GM23338 (cell line): ENCODE results near the gene TTC27. TPM values are rescaled to one million over a fixed set of nuclear protein-coding genes. Genes with fewer than 3 reads are reported as not detected.

ENCODE experiments used
- ATAC-seq: fragments of 200-7000 bp; cut with Tn5 transposase; 3 replicates; pipeline ENCODE4 v1.9.1; 2020
- DNase-seq: peaks from one replicate; pipeline ENCODE4 v3.0.0-alpha.2; 2015; ENCODE audit warnings: low spot score
- H2AFZ ChIP-seq: fragments of 200-600 bp; sonication (generic); 2 replicates; pipeline ENCODE4 v1.8.0; 2016; ENCODE audit warnings: antibody characterized with exemption, mild to moderate bottlenecking, moderate library complexity
- H3F3A ChIP-seq: fragments of 200-600 bp; sonication (generic); replicated peaks from 2 replicates; pipeline ENCODE4 v1.8.0; 2017; ENCODE audit warnings: antibody characterized with exemption, mixed run types, low read depth
- H3K27ac ChIP-seq: fragments of 200-600 bp; sonication (generic); 2 replicates; pipeline ENCODE4 v1.6.1; 2016; ENCODE audit warnings: low read depth
- H3K27me3 ChIP-seq: fragments of 200-600 bp; sonication (generic); 2 replicates; pipeline ENCODE4 v1.8.0; 2016; ENCODE audit warnings: mild to moderate bottlenecking, mixed run types, moderate library complexity; ENCODE audit not compliant: insufficient read depth
- H3K36me3 ChIP-seq: fragments of 200-600 bp; sonication (generic); 2 replicates; pipeline ENCODE4 v1.8.0; 2016; ENCODE audit warnings: mild to moderate bottlenecking; ENCODE audit not compliant: insufficient read depth
- H3K4me1 ChIP-seq: fragments of 200-600 bp; sonication (generic); 2 replicates; pipeline ENCODE4 v1.8.0; 2016; ENCODE audit warnings: mild to moderate bottlenecking, moderate library complexity; ENCODE audit not compliant: insufficient read depth
- H3K4me2 ChIP-seq: fragments of 200-600 bp; sonication (generic); 2 replicates; pipeline ENCODE4 v1.7.1; 2017; ENCODE audit warnings: mixed run types
- H3K4me3 ChIP-seq: fragments of 200-600 bp; sonication (generic); 2 replicates; pipeline ENCODE4 v1.6.1; 2016; ENCODE audit warnings: mixed run types
- H3K79me2 ChIP-seq: fragments of 200-600 bp; sonication (generic); replicated peaks from 2 replicates; pipeline ENCODE4 v1.8.0; 2017; ENCODE audit warnings: mild to moderate bottlenecking; ENCODE audit not compliant: insufficient read depth
- H3K9me2 ChIP-seq: fragments of 200-600 bp; sonication (generic); 2 replicates; pipeline ENCODE4 v1.8.0; 2017; ENCODE audit not compliant: insufficient read depth
- H4K20me1 ChIP-seq: fragments of 200-600 bp; sonication (generic); replicated peaks from 2 replicates; pipeline ENCODE4 v1.8.0; 2017; ENCODE audit warnings: mild to moderate bottlenecking; ENCODE audit not compliant: insufficient read depth
- H3K27ac Mint-ChIP-seq: 2 replicates; pipeline ENCODE4 v1.8.0; 2020; ENCODE audit warnings: inconsistent platforms, mild to moderate bottlenecking, moderate library complexity, mixed read lengths
- H3K27me3 Mint-ChIP-seq: 3 replicates; pipeline ENCODE4 v1.8.0; 2022; ENCODE audit warnings: low read depth, mild to moderate bottlenecking, moderate library complexity, mixed read lengths, inconsistent platforms; ENCODE audit not compliant: insufficient read depth, poor library complexity
- H3K36me3 Mint-ChIP-seq: 3 replicates; pipeline ENCODE4 v1.8.0; 2021; ENCODE audit warnings: low read depth, mild to moderate bottlenecking, inconsistent platforms, moderate library complexity, mixed read lengths
- H3K4me1 Mint-ChIP-seq: 3 replicates; pipeline ENCODE4 v1.8.0; 2020; ENCODE audit warnings: mild to moderate bottlenecking, inconsistent platforms, mixed read lengths
- H3K4me3 Mint-ChIP-seq: 3 replicates; pipeline ENCODE4 v1.8.0; 2021; ENCODE audit warnings: moderate library complexity, mild to moderate bottlenecking, inconsistent platforms, mixed read lengths
- H3K9me3 Mint-ChIP-seq: 3 replicates; pipeline ENCODE4 v1.8.0; 2020; ENCODE audit warnings: moderate library complexity, mild to moderate bottlenecking, inconsistent platforms, mixed read lengths
- CREB1 ChIP-seq: fragments of 250-450 bp; sonication (Bioruptor Pico); IDR thresholded peaks from 2 replicates; pipeline ENCODE4 v1.5.0; 2020; ENCODE audit warnings: low read depth, mild to moderate bottlenecking, moderate library complexity
- POLR2AphosphoS5 ChIP-seq: IDR thresholded peaks from 2 replicates; pipeline ENCODE4 v1.6.1; 2016; ENCODE audit warnings: antibody characterized with exemption, low read depth
- ZNF114 ChIP-seq: fragments of 250-450 bp; sonication (Bioruptor Pico); IDR thresholded peaks from 2 replicates; pipeline ENCODE4 v1.5.0; 2020; ENCODE audit warnings: mild to moderate bottlenecking, moderate library complexity
- polyA plus RNA-seq: library from polyadenylated mRNA; unstranded; fragments of >200 nt; fragmentation: Nextera tagmentation; extraction: Ambion mirVana; gene quantifications from 2 replicates; pipeline ENCODE4 v1.2.1, GENCODE V29; 2016
- total RNA-seq: library from RNA; depleted of rRNA; stranded (reverse); fragments of >200 nt; shearing (Covaris generic); gene quantifications from 2 replicates; pipeline ENCODE4 v1.2.3, GENCODE V29; 2014
- TF ChIP-seq, protein P1 (sequence below): fragments of 250-450 bp; sonication (Bioruptor Pico); IDR thresholded peaks from 2 replicates; pipeline ENCODE4 v1.5.0; 2020; ENCODE audit warnings: mild to moderate bottlenecking, moderate library complexity
- TF ChIP-seq, protein P2 (sequence below), 2 experiments: fragments of 200-600 bp in 1 of 2; sonication (generic) in 1 of 2; conservative IDR thresholded peaks; 2 replicates each; pipeline versions ENCODE4 v1.5.1 to v1.6.1; 2016 to 2017; ENCODE audit warnings: antibody characterized with exemption in 2 of 2, low read depth in 2 of 2, mild to moderate bottlenecking in 2 of 2, moderate library complexity in 1 of 2

Gene TTC27
- total and polyA plus RNA-seq, 2 experiments from 2014 or later = 11.8 to 41.3 TPM

DNA sequence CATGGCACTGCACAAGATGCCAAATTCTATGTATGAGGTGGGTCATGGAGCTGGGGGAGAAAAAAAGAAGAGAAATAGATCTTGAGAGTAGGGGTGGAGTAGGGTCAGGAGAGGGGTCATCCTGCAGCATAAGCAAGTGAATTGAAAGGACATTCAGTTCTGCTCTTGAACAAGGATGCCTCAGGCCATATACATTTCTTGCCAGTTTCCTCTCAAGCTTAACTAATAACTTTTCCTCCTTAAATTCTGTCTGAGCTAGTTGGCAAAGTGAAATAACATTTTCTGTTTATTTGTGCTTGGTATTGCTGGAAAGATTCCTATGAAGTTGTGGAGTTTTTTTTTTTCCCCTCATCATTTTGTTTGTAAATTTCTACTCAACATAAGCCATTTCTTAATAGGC, 219.9 kb downstream of the TTC27 start:
- no peak overlapping the region for H3K4me3 ChIP-seq
- no peak overlapping the region for H3K27ac ChIP-seq
- H2AFZ ChIP-seq = no peak overlapping the region
- H3F3A ChIP-seq = no peaks in the 10 kb centered on the region
- H3K4me2 ChIP-seq = no peak overlapping the region
- ATAC-seq = no peak
- Mint-ChIP-seq H3K9me3 (peaks cover 27% of the 10 kb centered on the region), H3K4me3 (no peak overlapping the region), H3K36me3 (peaks cover 13% of the 10 kb centered on the region; the same call in 1 of the 3 replicates), H3K27ac (no peak overlapping the region), H3K27me3 (no peaks in the 10 kb centered on the region), H3K4me1 (peaks cover 6% of the 10 kb centered on the region; the same call in 1 of the 3 replicates)
- no peaks in the 10 kb centered on the region for H3K36me3 ChIP-seq
- 0 out of 2 replicates have a peak, but pooled peaks cover 5% of the 10 kb centered on the region for H3K9me2 ChIP-seq
- no peaks in the 10 kb centered on the region for H3K79me2 ChIP-seq
- no peak for DNase-seq
- no peaks in the 10 kb centered on the region for H3K27me3 ChIP-seq
- H4K20me1 ChIP-seq = no peaks in the 10 kb centered on the region
- no peak for TF ChIP-seq CREB1 (CRISPR knock-in tag)
- TF ChIP-seq, protein P1, sequence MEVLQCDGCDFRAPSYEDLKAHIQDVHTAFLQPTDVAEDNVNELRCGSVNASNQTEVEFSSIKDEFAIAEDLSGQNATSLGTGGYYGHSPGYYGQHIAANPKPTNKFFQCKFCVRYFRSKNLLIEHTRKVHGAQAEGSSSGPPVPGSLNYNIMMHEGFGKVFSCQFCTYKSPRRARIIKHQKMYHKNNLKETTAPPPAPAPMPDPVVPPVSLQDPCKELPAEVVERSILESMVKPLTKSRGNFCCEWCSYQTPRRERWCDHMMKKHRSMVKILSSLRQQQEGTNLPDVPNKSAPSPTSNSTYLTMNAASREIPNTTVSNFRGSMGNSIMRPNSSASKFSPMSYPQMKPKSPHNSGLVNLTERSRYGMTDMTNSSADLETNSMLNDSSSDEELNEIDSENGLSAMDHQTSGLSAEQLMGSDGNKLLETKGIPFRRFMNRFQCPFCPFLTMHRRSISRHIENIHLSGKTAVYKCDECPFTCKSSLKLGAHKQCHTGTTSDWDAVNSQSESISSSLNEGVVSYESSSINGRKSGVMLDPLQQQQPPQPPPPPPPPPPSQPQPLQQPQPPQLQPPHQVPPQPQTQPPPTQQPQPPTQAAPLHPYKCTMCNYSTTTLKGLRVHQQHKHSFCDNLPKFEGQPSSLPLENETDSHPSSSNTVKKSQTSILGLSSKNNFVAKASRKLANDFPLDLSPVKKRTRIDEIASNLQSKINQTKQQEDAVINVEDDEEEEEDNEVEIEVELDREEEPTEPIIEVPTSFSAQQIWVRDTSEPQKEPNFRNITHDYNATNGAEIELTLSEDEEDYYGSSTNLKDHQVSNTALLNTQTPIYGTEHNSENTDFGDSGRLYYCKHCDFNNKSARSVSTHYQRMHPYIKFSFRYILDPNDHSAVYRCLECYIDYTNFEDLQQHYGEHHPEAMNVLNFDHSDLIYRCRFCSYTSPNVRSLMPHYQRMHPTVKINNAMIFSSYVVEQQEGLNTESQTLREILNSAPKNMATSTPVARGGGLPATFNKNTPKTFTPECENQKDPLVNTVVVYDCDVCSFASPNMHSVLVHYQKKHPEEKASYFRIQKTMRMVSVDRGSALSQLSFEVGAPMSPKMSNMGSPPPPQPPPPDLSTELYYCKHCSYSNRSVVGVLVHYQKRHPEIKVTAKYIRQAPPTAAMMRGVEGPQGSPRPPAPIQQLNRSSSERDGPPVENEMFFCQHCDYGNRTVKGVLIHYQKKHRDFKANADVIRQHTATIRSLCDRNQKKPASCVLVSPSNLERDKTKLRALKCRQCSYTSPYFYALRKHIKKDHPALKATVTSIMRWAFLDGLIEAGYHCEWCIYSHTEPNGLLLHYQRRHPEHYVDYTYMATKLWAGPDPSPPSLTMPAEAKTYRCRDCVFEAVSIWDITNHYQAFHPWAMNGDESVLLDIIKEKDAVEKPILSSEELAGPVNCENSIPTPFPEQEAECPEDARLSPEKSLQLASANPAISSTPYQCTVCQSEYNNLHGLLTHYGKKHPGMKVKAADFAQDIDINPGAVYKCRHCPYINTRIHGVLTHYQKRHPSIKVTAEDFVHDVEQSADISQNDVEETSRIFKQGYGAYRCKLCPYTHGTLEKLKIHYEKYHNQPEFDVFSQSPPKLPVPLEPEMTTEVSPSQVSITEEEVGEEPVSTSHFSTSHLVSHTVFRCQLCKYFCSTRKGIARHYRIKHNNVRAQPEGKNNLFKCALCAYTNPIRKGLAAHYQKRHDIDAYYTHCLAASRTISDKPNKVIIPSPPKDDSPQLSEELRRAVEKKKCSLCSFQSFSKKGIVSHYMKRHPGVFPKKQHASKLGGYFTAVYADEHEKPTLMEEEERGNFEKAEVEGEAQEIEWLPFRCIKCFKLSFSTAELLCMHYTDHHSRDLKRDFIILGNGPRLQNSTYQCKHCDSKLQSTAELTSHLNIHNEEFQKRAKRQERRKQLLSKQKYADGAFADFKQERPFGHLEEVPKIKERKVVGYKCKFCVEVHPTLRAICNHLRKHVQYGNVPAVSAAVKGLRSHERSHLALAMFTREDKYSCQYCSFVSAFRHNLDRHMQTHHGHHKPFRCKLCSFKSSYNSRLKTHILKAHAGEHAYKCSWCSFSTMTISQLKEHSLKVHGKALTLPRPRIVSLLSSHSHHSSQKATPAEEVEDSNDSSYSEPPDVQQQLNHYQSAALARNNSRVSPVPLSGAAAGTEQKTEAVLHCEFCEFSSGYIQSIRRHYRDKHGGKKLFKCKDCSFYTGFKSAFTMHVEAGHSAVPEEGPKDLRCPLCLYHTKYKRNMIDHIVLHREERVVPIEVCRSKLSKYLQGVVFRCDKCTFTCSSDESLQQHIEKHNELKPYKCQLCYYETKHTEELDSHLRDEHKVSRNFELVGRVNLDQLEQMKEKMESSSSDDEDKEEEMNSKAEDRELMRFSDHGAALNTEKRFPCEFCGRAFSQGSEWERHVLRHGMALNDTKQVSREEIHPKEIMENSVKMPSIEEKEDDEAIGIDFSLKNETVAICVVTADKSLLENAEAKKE (CRISPR knock-in tag) = no peak
- H3K4me1 ChIP-seq = no peaks in the 10 kb centered on the region

DNA sequence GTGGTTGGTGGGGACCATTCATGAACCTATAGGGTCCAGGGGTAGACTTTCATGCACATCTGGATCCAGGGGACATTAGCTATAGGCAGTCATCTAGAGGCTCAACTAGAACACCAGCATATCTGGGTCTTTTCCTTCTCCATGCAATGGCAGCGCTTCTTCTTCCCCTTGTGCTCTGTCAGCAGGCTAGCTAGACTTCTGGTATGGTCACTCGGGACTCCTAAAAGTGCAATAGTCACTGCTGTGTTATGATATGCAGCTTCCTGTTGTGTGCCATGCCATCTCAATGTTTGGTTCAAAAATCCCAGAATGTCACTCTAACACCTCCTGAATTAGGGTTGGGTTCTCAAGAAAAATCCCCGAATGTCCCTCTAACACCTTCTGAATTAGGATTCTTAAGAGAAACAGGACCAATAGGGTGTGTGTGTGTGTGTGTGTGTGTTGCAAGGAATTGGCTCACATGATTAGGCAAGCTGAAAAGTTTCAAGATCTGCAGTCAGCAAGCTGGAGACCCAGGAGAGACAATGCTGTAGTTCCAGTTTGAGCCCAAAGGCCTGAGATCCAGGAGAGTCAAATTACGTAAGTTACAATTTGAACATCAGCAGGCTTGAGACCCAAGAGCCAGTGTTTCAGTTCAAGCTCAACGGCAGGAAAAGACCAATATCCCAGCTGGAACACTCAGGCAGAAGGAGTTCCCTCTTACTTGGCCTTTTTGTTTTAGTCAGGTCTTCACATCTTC, 221.8 kb downstream of the TTC27 start:
- DNase-seq (no peak), ATAC-seq (no peak)
- H3K27me3 Mint-ChIP-seq = no peaks in the 10 kb centered on the region
- TF ChIP-seq ZNF114 (CRISPR knock-in tag) = no peak
- TF ChIP-seq POLR2AphosphoS5 = no peak
- TF ChIP-seq, protein P2, sequence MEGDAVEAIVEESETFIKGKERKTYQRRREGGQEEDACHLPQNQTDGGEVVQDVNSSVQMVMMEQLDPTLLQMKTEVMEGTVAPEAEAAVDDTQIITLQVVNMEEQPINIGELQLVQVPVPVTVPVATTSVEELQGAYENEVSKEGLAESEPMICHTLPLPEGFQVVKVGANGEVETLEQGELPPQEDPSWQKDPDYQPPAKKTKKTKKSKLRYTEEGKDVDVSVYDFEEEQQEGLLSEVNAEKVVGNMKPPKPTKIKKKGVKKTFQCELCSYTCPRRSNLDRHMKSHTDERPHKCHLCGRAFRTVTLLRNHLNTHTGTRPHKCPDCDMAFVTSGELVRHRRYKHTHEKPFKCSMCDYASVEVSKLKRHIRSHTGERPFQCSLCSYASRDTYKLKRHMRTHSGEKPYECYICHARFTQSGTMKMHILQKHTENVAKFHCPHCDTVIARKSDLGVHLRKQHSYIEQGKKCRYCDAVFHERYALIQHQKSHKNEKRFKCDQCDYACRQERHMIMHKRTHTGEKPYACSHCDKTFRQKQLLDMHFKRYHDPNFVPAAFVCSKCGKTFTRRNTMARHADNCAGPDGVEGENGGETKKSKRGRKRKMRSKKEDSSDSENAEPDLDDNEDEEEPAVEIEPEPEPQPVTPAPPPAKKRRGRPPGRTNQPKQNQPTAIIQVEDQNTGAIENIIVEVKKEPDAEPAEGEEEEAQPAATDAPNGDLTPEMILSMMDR (conservative IDR thresholded peaks at IDR 0.05; ENCODE audit: low read depth in 2 of 2) = no peak

More for the DNA sequence above, 221.8 kb downstream of the TTC27 start:
- Histone ChIP-seq H3K9me2 (0 out of 2 replicates have a peak, but pooled peaks cover 3% of the 10 kb centered on the region), H3K27me3 (no peaks in the 10 kb centered on the region), H3K4me1 (no peaks in the 10 kb centered on the region), H3K4me2 (no peak overlapping the region), H3F3A (no peaks in the 10 kb centered on the region), H4K20me1 (no peaks in the 10 kb centered on the region), H3K4me3 (no peak overlapping the region), H2AFZ (peak overlapping the region; percentile 43), H3K36me3 (no peaks in the 10 kb centered on the region), H3K79me2 (no peaks in the 10 kb centered on the region), H3K27ac (no peak overlapping the region)
- H3K9me3 Mint-ChIP-seq = peaks cover 23% of the 10 kb centered on the region
- peaks cover 14% of the 10 kb centered on the region for H3K4me1 Mint-ChIP-seq
- H3K4me3 Mint-ChIP-seq = no peak overlapping the region
- H3K27ac Mint-ChIP-seq = no peak overlapping the region
- H3K36me3 Mint-ChIP-seq = peaks cover 9% of the 10 kb centered on the region; the same call in 1 of the 3 replicates
